NCI-H1092 (cell line): Measurements from ENCODE around the gene PARP6.

Source experiments
- DNase-seq: peaks from one replicate; lab custom pipeline; 2025; lab: John Stamatoyannopoulos, UW

The PARP6 gene

DNA sequence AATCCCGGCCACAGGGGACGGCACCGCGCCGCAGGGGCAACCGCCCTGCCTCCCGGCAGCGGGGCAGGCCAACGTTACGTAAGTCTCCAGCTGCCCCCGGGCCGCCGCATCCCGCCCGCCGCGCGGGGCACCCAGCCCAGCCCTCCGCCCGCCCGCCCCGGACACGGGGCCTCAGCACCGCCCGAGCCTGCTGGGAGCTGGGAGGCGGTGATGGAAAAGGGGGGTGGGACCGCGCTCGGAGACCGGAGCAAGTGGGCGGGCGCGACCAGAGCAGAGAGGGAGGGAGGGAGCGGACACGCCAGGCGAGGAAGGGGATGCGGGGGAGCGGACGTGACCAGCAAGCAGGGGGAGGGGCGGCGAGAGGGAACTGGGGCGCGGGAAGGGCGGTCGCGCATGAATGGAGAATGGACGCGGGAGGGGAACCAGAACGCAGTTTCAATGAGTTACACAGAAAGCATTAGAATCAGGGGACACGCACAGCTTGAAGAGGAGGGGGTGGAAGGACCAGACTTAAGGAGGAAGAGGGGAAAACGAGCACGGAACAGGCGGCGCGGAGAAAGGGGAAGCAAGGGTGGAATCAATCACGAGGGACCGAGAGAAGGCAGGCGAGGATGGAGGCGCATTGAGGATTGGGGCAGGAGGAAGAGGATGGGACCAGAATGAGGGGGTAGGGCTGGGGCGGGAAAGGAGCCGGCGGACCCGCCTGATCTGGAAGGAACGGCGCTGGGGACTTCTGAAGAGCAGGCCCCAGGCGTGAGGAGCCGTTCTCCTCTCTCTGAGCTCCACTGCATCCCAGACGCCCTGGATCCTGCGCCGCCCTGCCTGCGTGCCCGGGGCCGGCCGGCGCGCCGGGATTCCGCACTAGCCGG, 41.9 kb downstream of the PARP6 start:
- peak; percentile 53 for DNase-seq

DNA sequence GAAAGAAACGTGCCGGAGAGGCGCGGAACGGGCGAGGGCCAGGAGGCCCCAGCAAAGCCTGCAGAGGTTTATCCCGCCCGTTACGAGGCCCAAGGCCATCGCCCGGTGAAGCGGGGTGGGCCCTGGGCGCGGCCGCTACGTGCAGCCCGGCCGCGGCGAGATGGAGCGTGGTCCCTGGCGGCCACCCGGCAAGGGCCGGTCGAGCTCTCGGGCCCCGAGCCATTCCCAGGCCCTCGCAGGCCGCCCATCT, 42.5 kb downstream of the PARP6 start:
- DNase-seq, result no peak

DNA sequence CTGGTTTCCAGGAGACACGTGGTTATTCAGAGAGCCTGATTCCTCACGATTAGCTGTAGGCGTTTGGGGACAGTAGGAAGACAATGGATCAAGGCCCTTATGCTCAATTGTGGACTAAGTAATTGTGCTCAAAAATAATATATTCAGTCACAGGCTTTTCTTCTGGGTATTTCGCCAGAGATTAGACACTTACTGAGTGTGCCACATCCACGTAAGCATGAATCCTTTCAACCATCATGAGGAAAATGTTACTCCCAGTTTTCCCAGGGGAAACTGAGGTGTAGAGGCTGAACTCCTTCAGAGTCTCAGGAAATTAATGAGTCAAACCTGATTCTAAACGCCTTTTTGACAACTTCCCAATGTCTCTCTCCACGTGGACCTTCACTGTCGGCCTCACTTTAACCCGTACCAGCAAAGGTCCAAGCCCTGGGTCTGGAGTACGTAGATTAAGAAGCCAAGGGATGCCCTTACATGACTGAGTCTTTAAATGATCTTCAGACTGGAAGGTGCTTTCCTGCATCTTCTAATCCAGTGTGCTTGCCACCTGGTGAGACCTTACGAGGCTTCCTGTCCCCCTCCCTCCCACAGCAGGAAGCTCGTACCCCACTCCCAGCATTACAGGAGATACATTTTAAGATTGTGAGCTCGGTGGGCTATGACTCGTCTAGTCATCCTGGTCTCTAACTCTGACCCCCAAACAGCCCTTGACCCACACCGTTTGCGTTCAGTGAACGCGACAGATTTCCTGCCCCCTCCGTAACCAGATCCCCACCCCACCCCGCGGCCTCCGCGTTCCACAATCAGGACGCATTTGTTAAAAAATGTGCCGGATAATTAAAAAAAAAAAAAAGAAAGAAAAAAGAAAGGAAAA, 43.0 kb downstream of the PARP6 start:
- DNase-seq, result no peak

DNA sequence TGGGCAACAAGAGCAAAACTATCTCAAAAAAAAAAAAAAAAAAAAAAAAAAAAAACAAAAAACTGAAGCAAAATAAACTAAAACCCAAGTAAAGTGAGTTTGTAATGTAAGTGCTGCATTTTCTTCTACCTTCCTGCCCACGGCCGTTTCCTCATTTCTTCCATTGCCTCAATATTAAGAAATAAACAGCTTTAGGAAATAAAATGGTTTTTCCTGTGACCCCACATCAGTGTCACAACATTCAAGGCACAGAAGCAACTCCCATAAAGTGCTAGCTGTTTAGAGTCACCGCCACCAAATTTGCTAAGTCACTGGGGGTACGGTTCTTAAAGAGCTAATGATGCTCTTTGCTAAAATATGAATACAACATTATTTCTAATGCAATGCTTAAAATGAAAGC, 44.6 kb downstream of the PARP6 start:
- no peak for DNase-seq

DNA sequence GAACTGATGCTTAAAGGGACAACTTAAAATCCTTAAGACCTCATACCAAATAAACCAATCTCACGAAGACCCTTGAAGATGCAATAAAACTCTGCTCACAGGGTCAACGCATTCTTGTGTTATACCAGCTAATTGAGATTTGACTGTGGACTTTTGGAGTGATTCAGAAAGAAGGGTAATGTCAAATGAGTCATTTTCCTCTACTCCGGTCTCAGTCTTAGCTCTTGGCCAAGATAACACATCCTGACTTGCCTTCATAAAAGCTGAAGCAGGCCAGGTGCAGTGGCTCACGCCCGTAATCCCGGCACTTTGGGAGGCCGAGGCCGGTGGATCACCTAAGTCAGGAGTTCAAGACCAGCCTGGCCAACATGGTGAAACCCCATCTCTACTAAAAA, 45.2 kb downstream of the PARP6 start:
- no peak for DNase-seq

DNA sequence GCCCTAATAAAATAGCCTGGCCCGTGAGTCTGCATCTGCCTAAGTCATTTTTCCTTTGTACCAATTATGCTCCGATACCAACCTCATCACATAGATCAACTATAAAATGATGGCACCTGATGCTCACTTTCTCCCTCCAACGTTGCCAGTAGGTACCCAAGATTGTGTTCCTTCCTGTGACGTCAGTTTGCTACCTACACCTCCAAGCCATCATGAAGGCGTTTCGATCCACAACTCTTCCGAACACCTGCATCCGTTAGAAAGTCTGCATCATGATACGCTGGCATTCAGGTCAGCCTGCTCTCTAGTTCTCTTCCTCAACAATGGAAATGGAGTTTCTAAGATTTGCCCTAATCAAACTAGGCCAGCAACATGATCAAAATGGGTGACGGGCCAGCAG, 49.1 kb downstream of the PARP6 start:
- DNase-seq, result no peak

DNA sequence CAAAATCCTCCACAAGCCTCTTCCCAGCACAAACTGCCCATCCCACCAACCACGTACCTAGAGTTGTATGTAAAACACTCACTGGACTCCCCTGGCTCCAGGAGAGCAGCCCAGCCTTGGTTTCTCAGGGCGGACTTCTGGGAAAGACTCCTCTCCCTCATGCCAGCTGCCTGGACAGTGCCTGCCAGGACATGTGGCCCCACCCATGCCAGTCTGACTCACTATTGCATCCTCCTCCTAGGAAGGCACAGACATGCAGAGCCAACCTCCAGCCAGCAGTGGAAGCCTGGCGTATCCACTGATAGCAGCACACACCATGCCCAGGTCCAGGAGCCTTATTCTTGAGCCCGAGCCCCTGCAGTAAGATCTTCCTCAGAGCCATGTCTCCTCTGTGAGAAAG, 50.0 kb downstream of the PARP6 start:
- no peak for DNase-seq

DNA sequence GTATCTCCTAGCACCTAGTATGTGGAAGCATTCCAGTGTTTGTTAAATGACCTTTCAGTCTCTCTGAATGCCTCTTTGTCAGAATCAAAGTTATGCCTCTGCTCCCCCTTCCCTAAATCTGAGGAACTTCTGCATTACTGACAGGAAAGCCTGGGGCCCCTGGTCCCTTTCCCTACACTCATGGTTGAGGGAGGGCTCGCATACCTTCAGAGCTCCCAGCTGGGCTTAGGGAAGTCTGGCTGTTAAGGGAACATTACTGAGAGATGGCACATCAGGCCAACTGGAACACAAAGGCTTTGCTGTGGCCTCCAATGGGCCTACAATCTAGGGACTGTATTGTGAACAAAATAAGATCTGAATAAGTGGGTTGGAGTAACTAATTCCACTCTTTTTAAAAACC, 51.7 kb downstream of the PARP6 start:
- no peak for DNase-seq

DNA sequence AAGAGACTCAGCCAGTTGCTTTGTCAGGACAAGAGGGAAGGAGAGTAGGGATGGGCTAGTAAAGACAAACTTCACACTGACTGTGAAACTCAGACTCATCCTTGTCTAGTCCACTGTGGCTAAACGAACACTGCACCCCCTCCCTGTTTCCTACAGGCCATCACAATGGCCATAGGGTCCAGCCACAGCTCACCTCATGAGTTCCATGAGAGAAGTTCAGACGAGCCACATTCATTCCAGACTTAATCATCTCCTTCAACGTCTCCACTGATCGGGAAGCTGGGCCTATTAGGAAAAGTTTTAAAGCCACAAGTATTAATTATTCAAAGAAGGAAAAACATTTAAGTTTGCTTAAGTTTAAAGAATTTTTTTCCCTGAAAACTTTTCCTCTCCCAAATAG, 55.1 kb downstream of the PARP6 start:
- DNase-seq, result no peak

DNA sequence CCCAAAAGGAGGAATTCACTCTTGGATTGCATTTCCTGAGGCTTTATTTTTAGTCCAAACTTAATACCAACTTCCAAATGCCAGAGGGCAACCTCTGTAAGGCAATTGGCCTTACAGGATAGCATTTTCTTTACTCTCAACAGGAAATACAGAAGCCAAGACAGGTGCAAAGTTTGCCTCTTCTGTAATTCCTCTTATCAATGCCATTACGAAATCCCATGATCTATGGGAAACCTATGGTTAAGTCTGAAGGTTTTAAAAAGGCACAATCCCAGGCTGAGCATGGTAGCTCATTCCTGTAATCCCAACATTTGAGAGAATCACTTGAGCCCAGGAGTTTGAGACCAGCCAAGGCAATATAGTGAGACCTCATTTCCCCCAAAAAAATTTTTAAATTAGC, 56.3 kb downstream of the PARP6 start:
- no peak for DNase-seq

DNA sequence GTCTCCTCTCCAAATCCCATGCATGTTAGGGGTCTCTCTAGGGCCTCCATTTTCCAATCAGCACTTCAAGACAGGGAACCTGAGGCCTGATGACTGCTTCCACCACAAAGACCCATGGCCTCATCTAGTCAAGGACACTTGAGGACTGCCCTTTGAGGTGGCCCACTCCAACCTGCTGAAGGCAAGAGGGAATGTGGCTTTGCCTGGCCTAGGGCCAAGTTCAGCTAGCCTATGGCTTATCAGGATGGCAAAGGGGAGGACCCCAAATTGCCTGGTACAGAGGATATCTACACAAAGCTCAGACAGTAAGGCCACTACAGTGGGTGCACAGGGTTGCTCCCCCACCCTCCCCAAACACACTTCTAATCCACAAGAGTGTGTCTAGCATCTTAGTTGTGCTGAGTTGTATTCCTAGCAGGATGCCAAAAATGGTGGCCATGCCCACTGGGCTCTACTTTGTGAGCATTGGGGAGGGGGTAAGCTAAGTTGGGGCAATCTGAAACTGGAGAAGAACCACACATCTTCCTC, 64.7 kb downstream of the PARP6 start:
- no peak for DNase-seq

DNA sequence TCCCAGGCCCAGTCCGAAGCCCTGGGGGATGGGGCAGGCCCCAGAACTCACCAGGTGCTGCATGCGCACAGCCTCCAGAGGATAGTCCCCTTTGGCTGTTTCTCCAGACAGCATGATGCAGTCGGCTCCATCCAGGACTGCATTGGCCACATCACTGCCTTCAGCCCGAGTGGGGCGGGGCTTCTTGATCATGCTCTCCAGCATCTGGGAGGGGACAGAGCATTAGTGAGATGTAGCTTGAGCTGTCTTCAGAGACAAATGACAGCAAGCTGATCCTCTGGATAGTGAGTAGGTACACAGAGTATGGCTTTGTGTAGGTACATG, 65.7 kb downstream of the PARP6 start:
- no peak for DNase-seq

DNA sequence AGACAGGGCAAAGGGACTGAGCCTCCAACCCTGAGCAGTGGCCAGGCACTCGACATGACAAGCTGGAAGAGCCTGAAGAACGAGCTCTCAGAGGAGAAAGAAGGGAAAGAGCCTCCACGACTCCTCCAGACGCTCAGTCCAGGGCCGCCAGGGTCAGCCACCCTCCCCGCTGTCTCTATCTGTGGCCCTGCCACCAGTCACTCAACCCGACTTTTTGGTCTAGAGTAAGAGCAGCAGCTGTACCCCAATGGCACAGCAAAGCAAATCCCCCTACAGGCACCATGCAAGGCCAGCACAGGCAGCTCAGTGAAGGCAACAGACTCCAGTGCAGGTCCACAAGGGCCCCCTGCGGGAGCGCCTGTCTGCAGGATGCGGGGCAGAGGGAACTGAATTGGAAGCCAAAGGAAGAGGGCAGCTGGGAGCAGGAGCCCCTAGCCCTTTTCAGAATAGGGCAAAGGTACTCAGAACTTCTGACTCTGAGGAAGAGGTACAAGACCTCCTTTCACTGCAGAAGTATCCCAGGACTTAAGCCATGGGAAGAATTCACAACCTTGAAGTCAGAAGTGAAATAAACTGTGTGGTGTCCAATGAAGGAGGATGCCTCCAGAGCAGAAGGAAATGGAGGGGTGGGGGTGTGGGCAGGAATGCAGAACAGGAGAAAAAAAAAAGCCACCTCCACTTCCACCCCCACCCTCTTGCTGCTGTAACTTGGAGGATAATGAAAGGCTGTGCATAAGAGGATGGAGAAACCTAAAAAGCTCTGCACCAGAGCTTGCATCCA, 66.3 kb downstream of the PARP6 start:
- DNase-seq, result no peak

DNA sequence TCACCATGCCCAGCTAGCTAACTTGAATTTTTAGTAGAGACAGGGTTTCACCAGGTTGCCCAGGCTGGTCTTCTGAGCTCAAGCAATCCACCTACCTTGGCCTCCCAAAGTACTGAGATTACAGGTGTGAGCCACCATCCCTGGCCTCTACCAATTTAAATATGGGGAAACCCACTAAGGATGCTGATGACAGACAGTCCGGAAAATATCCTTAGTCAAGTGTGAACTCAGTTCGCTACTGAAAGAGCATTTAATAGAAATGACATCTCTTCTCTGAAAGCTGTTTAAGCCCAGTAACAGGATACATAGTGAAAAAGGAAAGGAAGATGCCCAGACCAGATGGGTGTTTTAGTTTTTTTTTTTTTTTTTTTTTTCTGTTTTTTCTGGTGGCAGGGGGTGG, 67.1 kb downstream of the PARP6 start:
- no peak for DNase-seq

DNA sequence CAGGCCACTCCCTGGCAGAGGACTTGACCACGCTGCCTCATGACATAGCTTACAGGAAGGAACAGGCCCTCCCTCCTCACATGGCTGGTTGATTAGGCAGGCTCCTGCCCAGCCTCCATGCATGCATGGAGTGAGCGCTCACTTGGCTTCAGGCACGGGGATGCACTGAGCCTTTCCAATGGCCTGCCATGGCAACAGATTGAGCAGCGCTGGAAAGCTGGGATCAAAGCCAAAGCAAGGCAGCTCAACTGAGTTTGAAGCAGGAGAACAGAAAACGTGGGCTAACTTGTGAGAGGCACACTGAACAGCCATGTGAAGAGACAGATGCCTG, 68.9 kb downstream of the PARP6 start:
- DNase-seq, result peak; percentile 73

DNA sequence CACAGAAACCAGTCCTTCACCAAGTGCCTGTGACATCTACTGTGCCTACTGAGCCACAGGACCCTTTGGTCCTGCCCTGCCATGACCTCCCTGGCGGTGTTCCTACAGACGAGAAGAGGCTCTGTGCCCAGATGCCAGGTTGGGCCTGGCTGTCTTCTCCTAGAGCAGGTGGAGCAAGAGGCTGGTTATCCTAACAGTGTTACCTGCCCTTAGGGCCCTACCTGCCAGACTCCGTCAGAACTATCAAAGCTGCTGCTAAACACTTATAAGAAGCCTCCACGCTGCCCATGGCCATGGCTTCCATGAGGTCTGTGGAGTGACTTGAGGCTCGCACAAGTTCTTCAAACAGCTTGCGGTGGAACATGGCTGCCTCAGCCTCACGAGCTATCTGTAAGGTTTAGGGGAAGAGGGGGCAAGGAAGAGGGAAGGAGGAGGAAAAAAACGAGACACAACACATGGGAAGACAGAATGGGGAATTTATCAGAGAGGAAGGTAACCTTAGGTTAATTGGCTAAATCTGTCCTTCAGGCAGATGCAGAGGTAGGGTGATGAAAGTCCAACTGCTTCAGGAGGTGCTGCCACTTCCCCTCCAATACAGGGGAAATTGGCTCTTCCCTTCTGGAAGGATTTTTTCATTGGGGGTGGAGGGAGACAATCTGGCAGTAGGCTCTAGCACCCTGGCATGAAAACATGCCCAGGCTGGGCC, 69.4 kb downstream of the PARP6 start:
- no peak for DNase-seq

DNA sequence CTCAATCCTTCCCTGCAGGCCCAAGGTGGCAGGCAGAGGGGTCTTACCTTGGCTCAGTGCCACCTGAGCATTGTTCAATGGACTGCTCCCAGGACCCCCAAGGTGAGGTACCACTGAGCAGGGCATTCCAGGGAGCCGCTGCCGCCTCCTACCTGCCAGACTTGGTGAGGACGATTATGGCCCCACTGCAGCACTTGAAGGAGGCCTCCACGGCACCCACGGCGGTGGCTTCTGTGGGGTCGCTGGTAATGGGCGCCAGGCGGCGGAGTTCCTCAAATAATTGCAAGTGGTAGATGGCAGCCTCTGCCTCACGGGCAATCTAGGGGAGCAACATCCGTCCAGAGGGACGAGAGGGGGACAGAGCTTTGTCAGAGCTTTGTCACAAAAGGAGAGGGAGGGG, 70.1 kb downstream of the PARP6 start:
- DNase-seq, result no peak

DNA sequence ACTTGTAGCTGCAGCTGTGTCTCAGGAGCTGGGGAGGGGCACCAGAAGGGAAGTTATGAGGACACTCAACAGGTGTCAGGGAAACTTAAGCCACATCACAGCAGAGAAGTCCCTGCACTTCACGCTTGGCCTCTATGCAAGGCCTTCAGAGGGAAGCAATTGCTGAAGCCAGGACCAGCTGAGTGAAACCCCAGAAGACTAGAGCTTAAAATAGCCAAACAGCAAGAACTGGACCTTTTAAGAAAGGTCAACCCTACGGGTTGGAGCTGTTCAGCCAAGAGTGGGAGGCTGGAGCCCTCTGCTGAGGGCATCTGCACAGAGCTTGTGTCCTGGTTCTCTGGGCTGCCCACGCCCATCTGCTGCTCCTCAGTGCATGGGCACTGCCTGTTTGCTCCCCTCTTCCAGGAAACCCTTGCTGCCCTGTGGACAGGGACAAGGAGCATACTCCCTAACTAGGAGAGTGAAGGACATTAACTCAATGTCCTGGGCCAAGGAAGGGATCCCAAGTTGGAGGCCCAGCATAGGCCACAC, 70.9 kb downstream of the PARP6 start:
- no peak for DNase-seq

DNA sequence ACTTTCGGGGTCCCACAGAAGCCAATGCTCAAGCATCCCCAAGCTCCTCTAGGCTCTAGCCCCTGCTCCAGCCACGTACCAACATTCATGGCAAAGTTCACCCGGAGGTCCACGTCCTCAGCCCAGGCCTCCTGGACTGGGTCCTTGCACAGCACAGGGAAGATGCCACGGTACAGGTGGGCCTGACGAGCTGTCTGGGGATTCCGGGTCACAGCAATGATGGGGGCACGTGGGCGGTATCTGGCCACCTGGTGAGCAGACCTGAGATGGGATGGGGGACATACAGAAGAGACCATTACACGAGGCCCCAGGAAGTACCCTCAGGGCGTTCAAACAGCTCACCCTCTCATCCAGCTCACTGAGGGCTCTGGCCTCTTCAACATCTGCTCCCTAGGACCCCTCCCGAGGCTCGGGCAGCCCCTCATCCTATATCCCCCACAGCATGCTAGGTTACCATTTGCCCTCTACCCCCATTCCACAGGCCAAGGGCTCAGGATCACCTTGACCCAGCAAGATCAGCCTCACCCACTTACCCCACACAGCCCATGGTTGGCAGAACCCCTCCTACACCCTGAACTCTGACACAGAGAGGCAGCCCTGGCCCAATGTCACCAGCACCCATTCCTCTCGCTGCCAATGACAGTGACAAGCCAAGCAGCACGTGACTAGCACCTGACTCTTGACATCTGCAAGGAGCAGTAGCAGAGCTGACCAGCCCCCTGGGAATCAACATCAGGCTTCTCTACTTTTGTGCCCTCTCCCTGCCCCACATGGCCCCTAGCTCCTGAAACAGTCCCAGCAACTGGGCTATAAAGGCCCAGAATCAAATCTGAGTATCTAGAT, 71.7 kb downstream of the PARP6 start:
- DNase-seq, result no peak

DNA sequence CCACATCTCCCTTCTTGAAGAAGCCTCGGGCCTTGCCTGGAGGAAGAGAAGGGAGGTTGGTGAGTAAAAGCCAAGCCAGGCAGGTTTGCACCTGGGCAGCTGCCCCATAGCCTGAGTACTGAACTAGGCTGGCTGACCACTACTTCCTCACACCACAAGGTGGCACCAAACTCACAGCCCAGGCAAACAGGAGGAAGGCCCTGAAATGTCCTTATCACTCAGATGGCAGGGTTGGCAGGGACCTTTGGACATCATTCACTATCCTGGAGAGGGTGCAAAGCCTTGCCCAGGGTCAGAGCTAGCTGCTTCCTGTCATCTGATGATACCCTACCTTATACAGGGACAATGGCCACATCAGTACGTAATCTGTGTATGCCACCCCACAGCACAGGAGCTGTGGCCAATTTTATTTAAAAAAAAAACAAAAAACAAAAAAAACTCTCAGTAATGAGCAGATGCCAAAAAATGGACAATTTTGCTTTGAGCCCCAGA, 72.6 kb downstream of the PARP6 start:
- DNase-seq, result no peak

DNA sequence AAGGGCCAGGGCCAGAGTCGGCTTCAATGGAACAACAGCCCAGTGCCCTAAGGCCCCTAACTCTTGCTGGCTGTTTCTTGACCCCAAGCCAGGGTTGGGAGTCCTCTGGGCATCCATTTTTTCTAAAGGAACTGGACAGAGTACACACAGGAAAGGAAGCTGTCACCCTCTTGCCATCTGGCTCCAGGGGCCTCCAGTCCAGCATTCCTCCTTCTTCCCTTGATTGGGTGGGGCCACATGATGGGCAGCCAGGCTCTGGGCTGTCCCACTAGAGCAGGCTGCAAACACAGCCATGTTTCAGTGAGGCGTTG, 73.2 kb downstream of the PARP6 start:
- DNase-seq, result no peak
